Fibroblast of skin of left biceps (primary cell): ENCODE results near the gene HGF.

Experiments
- DNase-seq, 2 experiments: peaks; one replicate each; pipeline ENCODE4 v3.0.0-alpha.2; 2013; ENCODE audit warnings: low read depth in 2 of 2

Gene HGF

GRCh38 chr7:81684033-81684432, 85.8 kb downstream of the HGF start:
- no peak for DNase-seq

GRCh38 chr7:81682873-81683272, 87.0 kb downstream of the HGF start:
- DNase-seq = no peak

- no peak for DNase-seq
Measured at GRCh38 chr7:81680120-81680519, 89.7 kb downstream of the HGF start.

GRCh38 chr7:81676813-81677212, 93.0 kb downstream of the HGF start:
- DNase-seq = no peak

GRCh38 chr7:81676105-81676811, 93.6 kb downstream of the HGF start:
- no peak for DNase-seq

- DNase-seq = no peak
Measured at GRCh38 chr7:81674431-81674830, 95.4 kb downstream of the HGF start.

- no peak for DNase-seq
Measured at GRCh38 chr7:81672872-81673271, 97.0 kb downstream of the HGF start.

- no peak for DNase-seq
Measured at GRCh38 chr7:81669476-81670105, 100.3 kb downstream of the HGF start.

- DNase-seq = no peak
Measured at GRCh38 chr7:81666209-81666608, 103.6 kb downstream of the HGF start.

GRCh38 chr7:81665236-81665635, 104.6 kb downstream of the HGF start:
- no peak for DNase-seq

- DNase-seq = no peak
Measured at GRCh38 chr7:81664304-81664703, 105.5 kb downstream of the HGF start.

GRCh38 chr7:81662531-81662930, 107.3 kb downstream of the HGF start:
- no peak for DNase-seq

- DNase-seq = no peak
Measured at GRCh38 chr7:81659697-81660395, 110.0 kb downstream of the HGF start.

GRCh38 chr7:81657551-81657950, 112.3 kb downstream of the HGF start:
- no peak for DNase-seq

GRCh38 chr7:81655271-81655670, 114.6 kb downstream of the HGF start:
- no peak for DNase-seq

GRCh38 chr7:81652225-81652624, 117.6 kb downstream of the HGF start:
- DNase-seq = no peak
